KMS-11 (cell line): ENCODE measurements around the gene SEC11A.
A peak's percentile ranks its signal among the peaks of the same experiment; 100 is the strongest.

Experiments used
- H2AFZ ChIP-seq: fragments of 200-600 bp; sonication (generic); 2 replicates; pipeline ENCODE4 v1.6.1; 2016; ENCODE audit warnings: antibody characterized with exemption, mixed run types, low read depth
- H3K27ac ChIP-seq: fragments of 200-600 bp; sonication (generic); 2 replicates; pipeline ENCODE4 v1.6.1; 2016; ENCODE audit warnings: mild to moderate bottlenecking, mixed run types
- H3K27me3 ChIP-seq: fragments of 200-600 bp; sonication (generic); 2 replicates; pipeline ENCODE4 v1.6.1; 2017; ENCODE audit warnings: mild to moderate bottlenecking, low read depth, mixed run types, moderate library complexity; ENCODE audit not compliant: insufficient read depth
- H3K36me3 ChIP-seq: fragments of 200-600 bp; sonication (generic); 2 replicates; pipeline ENCODE4 v1.6.1; 2017; ENCODE audit warnings: mild to moderate bottlenecking, mixed run types; ENCODE audit not compliant: insufficient read depth
- H3K4me1 ChIP-seq: fragments of 200-600 bp; sonication (generic); 2 replicates; pipeline ENCODE4 v1.6.1; 2016; ENCODE audit warnings: mild to moderate bottlenecking, low read depth, mixed run types; ENCODE audit not compliant: poor library complexity, severe bottlenecking
- H3K4me2 ChIP-seq: fragments of 200-600 bp; sonication (generic); 2 replicates; pipeline ENCODE4 v1.7.0; 2016; ENCODE audit warnings: mild to moderate bottlenecking, mixed run types
- H3K4me3 ChIP-seq: fragments of 200-600 bp; sonication (generic); IDR thresholded peaks from 2 replicates; pipeline ENCODE4 v1.6.1; 2017; ENCODE audit warnings: low read depth, low read length, mixed read lengths; ENCODE audit not compliant: insufficient read depth
- H3K79me2 ChIP-seq: fragments of 200-600 bp; sonication (generic); 2 replicates; pipeline ENCODE4 v1.6.1; 2016; ENCODE audit warnings: low read depth, mixed run types; ENCODE audit not compliant: insufficient read depth
- H3K9ac ChIP-seq: fragments of 200-600 bp; sonication (generic); 2 replicates; pipeline ENCODE4 v1.6.1; 2016; ENCODE audit warnings: mild to moderate bottlenecking, mixed run types
- H4K20me1 ChIP-seq: fragments of 200-600 bp; sonication (generic); 2 replicates; pipeline ENCODE4 v1.6.1; 2016; ENCODE audit warnings: mild to moderate bottlenecking, mixed run types; ENCODE audit not compliant: insufficient read depth
- CTCF ChIP-seq: fragments of 200-600 bp; sonication (generic); conservative IDR thresholded peaks from 2 replicates; pipeline ENCODE4 v1.6.1; 2017; ENCODE audit warnings: low read depth, mild to moderate bottlenecking, antibody characterized with exemption, low read length, moderate library complexity, mixed read lengths

Gene SEC11A

GRCh38 chr15:84657748-84658079, 58.2 kb downstream of the SEC11A start:
- Histone ChIP-seq H3K4me1 (peaks cover 56% of the 10 kb centered on the region), H3K79me2 (peaks cover 12% of the 10 kb centered on the region; the same call in 1 of the 2 replicates), H4K20me1 (no peaks in the 10 kb centered on the region), H3K27ac (peak overlapping the region; percentile 89; the same call in 1 of the 2 replicates), H3K9ac (peak overlapping the region; percentile 88; the same call in 1 of the 2 replicates), H3K4me2 (peak overlapping the region; percentile 82), H3K4me3 (no peak overlapping the region), H2AFZ (peak overlapping the region; percentile 74), H3K27me3 (no peaks in the 10 kb centered on the region), H3K36me3 (no peaks in the 10 kb centered on the region)
- no peak for TF ChIP-seq CTCF

GRCh38 chr15:84656972-84657371, 59.0 kb downstream of the SEC11A start:
- peaks cover 61% of the 10 kb centered on the region for H3K4me1 ChIP-seq
- no peak overlapping the region for H3K27ac ChIP-seq
- no peaks in the 10 kb centered on the region for H3K27me3 ChIP-seq
- H4K20me1 ChIP-seq = no peaks in the 10 kb centered on the region
- H3K4me2 ChIP-seq = no peak overlapping the region; the same call in 1 of the 2 replicates
- no peak overlapping the region for H3K4me3 ChIP-seq
- H2AFZ ChIP-seq = no peak overlapping the region
- no peak overlapping the region for H3K9ac ChIP-seq
- H3K79me2 ChIP-seq = peaks cover 15% of the 10 kb centered on the region; the same call in 1 of the 2 replicates
- no peak for TF ChIP-seq CTCF
- no peaks in the 10 kb centered on the region for H3K36me3 ChIP-seq

GRCh38 chr15:84654689-84655453, 61.1 kb downstream of the SEC11A start:
- Histone ChIP-seq H3K4me2 (peak overlapping the region; percentile 87), H3K4me3 (no peak overlapping the region), H3K36me3 (no peaks in the 10 kb centered on the region; the same call in 1 of the 2 replicates), H2AFZ (peak overlapping the region; percentile 79), H3K9ac (peak overlapping the region; percentile 72; the same call in 1 of the 2 replicates), H3K27ac (peak overlapping the region; percentile 36), H3K27me3 (no peaks in the 10 kb centered on the region), H3K4me1 (peaks cover 45% of the 10 kb centered on the region), H4K20me1 (no peaks in the 10 kb centered on the region), H3K79me2 (peaks cover 15% of the 10 kb centered on the region; the same call in 1 of the 2 replicates)
- peak; percentile 74 for TF ChIP-seq CTCF

GRCh38 chr15:84653910-84654688, 61.8 kb downstream of the SEC11A start, which contains the start of gene WDR73:
TSS of gene WDR73 (minus strand) at chr15:84654283. CDS start at chr15:84654274, 9 bp downstream.
- Histone ChIP-seq H3K79me2 (peaks cover 15% of the 10 kb centered on the region; the same call in 1 of the 2 replicates), H2AFZ (peak within 1 kb of the TSS; percentile 79), H3K4me3 (no peak within 1 kb of the TSS), H3K27ac (peak within 1 kb of the TSS; percentile 36), H4K20me1 (no peaks in the 10 kb centered on the region), H3K27me3 (no peaks in the 10 kb centered on the region), H3K9ac (peak within 1 kb of the TSS; percentile 72), H3K4me2 (peak within 1 kb of the TSS; percentile 87), H3K4me1 (peaks cover 38% of the 10 kb centered on the region), H3K36me3 (no peaks in the 10 kb centered on the region; the same call in 1 of the 2 replicates)
- no peak for TF ChIP-seq CTCF
